ENCODE measurements around the gene RPS6KB1. TPM values are rescaled to one million over a fixed set of nuclear protein-coding genes. Genes with fewer than 3 reads are reported as not detected.
"Not testable (repeated sequence)": the region's sequence is repeated elsewhere in the genome, so short reads cannot be mapped to it uniquely, and the experiment has no call there.

RPS6KB1 gene
- total RNA-seq, 1 donor from 2014 or later, result 23.4 TPM

DNA sequence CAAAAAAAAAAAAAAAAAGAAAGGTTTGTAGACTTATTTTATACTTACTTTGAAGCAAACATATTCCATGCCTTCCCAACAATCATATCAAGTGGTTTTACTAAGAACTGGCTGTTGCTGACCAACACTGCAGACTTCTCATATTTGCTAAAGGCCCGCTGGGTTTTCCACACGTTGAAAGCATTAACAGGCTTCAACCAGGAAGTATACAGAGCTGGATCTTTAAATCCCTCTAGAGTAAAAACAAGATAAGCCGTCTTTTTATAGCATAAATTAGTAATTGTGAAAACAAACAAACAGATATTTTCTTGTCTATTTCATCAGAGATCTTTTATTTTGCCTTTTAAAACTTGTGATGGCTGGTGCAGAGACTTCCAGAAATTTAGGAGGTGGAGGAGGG is 29.3 kb upstream of the RPS6KB1 start:
- ATAC-seq, result peak; percentile 65
- no peak for DNase-seq
- intact Hi-C loops (cut with micrococcal nuclease), result no loop called here

DNA sequence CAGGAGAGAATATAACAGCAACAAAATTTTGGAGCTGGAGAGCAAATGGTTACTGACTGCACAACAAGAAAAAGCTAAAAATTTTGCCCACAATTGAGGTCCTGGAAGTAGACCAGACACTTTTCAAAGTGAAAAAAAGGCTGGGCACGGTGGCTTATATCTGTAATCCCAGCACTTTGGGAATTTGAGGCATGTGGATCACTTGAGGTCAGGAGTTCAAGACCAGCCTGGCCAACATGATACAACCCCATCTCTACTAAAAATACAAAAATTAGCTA is 23.0 kb upstream of the RPS6KB1 start:
- DNase-seq (no peak), ATAC-seq (no peak)
- intact Hi-C loops (cut with micrococcal nuclease), result no loop called here

- DNase-seq, result no peak
- intact Hi-C loops (cut with micrococcal nuclease), result no loop called here
- no peak for ATAC-seq
Measured at GRCh38 chr17:59870482-59870881, 22.4 kb upstream of the RPS6KB1 start.

GRCh38 chr17:59872351-59872750 is 20.6 kb upstream of the RPS6KB1 start:
- DNase-seq, result no peak
- intact Hi-C loops (cut with micrococcal nuclease), result no loop called here
- ATAC-seq, result no peak

- intact Hi-C loops (cut with micrococcal nuclease); DNase-seq: not testable (repeated sequence)
Measured at GRCh38 chr17:59873414-59873813, 19.5 kb upstream of the RPS6KB1 start.

DNA sequence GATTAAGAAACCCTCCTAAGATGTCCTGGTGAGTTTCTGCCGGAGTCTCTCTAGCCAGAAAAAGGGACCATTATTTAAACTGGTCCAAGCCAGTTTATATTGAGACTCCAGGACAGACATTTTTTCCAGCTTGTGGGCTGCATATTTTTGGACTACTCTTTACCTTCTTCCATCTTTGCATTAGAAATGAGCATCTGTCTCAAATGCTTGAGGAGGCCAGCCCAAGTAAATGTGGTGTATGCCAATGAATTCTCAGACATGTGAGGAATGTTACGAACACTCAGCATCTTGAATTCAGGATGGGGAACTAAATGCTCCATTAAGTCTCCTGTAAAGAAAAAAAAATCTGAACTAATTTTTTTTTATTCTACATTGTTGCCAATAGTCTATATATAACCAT is 18.5 kb upstream of the RPS6KB1 start:
- ATAC-seq (no peak), DNase-seq (no peak)
- intact Hi-C loops (cut with micrococcal nuclease), result no loop called here

More at GRCh38 chr17:59873414-59873813, 19.5 kb upstream of the RPS6KB1 start:
- ATAC-seq, result not testable (repeated sequence)

GRCh38 chr17:59876107-59876506 is 16.8 kb upstream of the RPS6KB1 start:
- DNase-seq (no peak), ATAC-seq (no peak)
- intact Hi-C loops (cut with micrococcal nuclease), result no loop called here

GRCh38 chr17:59877965-59878364 is 15.0 kb upstream of the RPS6KB1 start:
- intact Hi-C loops (cut with micrococcal nuclease), result no loop called here
- ATAC-seq, result no peak
- no peak for DNase-seq

- intact Hi-C loops (cut with micrococcal nuclease), result no loop called here
- ATAC-seq (no peak), DNase-seq (no peak)
Measured at GRCh38 chr17:59878624-59879023, 14.3 kb upstream of the RPS6KB1 start.

GRCh38 chr17:59884861-59885260 is 8.1 kb upstream of the RPS6KB1 start:
- no peak for ATAC-seq
- intact Hi-C loops (cut with micrococcal nuclease), result no loop called here
- DNase-seq, result no peak

DNA sequence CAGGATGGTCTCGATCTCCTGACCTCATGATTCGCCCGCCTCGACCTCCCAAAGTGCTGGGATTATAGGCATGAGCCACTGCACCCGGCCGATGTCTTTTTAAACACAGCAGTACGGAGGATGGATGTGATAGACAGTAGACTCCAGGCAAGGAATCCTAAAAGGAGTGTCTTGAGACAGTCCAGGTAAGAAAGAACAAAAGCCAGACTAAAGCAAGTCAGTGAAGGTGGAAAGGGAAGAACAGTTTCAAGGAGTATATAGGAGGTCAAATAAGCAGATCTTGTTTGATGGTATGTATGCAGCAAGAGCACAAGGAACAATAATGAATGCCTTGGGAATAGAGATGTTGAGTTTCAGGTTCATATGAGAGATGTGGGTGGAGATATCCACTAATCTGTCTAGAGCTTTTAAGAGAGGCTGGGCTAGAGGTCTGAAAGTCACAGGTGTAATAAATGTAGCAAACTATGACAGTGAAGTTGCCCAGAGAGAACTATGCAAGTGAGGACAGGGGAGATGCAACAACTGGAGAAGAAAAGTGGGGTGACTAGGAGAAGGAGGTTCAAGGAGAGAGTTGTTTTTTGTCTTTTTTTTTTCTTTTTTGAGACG is 4.7 kb upstream of the RPS6KB1 start:
- no peak for DNase-seq
- intact Hi-C loops (cut with micrococcal nuclease), result no loop called here

DNA sequence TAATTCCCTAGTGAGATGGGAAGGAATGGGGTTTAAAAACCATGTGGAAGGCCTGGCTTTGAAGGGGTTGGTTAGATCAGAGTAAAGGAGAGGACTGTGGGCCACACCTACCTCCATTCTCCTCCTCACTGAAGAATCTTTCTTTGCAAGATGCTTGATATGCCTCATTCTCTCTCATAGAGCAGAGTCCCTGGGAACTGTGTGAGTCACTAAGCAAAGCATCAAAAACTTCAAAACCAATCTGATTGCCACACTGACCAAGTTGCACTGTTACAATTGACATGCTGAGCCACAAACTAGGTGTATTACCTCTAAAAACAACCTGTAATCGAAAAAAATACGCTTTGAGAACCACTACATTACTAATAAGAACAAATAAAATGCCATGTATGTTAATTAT is 2.2 kb upstream of the RPS6KB1 start:
- intact Hi-C loops (cut with micrococcal nuclease), result no loop called here
- ATAC-seq, result no peak

More for the DNA sequence above, 4.7 kb upstream of the RPS6KB1 start:
- no peak for ATAC-seq

DNA sequence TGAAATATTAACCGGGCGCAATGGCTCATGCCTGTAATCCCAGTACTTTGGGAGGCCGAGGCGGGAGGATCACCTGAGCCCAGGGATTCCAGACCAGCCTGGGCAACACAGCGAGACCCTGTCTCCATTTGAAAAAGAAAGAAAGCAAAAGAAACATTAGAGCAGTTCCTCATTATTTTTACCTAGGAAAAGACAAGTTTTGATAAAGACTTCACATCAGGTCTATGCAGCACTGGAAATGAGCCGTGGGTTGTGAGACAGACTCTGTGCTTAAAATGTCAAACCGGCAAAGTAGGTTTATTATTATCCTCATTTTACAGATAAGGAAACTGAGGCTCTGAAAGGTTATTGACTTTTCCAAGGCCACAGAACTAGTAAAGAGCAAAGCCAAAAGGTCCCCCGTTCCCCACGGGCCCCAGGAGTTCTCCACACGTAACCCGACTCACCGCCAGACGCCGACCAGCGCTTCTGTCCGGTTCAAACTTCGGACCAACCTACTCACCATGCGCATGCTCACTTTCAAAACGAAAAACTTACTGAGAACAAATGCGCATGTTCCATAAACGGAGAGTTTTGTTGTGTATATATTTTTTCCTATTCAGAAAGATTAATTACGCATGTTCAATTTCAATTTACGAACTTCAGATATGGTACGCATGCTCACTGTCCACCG is 534 bp upstream of the RPS6KB1 start:
- peak; percentile 69 for ATAC-seq
- intact Hi-C loops (cut with micrococcal nuclease), result no loop called here
- no peak for DNase-seq

More for the DNA sequence above, 2.2 kb upstream of the RPS6KB1 start:
- DNase-seq, result no peak

DNA sequence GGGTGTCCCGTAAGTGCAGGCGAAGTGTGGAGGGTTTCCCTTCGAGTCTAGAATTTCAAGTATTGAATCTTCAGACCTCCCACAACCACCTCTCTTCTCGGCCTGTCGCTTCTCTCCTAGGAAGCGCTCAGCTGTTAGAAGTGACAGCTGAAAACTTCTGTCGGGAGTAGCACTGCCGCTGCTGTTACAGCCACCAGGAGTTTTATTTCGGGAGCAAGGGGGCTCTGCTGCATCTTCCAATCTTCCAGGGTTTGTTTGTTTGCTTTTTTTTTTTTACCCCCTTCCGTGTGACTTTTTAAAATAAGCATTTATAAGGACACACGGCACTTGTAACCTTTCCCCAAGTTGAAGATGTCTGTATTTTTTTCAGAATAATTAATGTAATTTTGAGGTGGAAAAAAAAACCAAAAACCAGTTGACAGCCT is 767 bp downstream of the RPS6KB1 start:
- no peak for DNase-seq
- peak; percentile 5 for ATAC-seq
- intact Hi-C loops (cut with micrococcal nuclease), result no loop called here

GRCh38 chr17:59897090-59897489 is 4.2 kb downstream of the RPS6KB1 start:
- no peak for DNase-seq

GRCh38 chr17:59899099-59899498 is 6.2 kb downstream of the RPS6KB1 start:
- intact Hi-C loops (cut with micrococcal nuclease), result no loop called here
- ATAC-seq, result peak; percentile 56

More at GRCh38 chr17:59897090-59897489, 4.2 kb downstream of the RPS6KB1 start:
- intact Hi-C loops (cut with micrococcal nuclease), result no loop called here
- ATAC-seq, result no peak

DNA sequence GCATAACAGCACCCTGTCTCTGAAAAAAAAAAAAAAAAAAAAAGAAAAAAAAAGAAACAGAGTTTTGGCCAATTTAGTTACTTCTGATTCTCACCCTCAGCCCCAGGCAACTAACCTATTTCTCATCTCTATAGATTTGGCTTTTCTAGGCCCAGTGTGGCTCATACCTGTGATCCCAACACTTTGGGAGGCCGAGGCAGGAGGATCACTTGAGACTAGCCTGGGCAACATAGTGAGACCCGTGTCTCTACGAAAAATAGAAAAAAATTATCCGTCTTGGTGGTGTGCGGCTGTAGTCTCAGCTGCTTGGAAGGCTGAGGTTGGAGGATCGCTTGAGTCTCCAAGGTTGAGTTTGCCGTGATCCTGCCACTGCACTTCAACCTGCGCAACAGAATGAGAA is 8.7 kb downstream of the RPS6KB1 start:
- intact Hi-C loops (cut with micrococcal nuclease), result no loop called here
- no peak for ATAC-seq
- no peak for DNase-seq

More at GRCh38 chr17:59899099-59899498, 6.2 kb downstream of the RPS6KB1 start:
- DNase-seq, result no peak

GRCh38 chr17:59903455-59903854 is 10.5 kb downstream of the RPS6KB1 start:
- intact Hi-C loops (cut with micrococcal nuclease), result no loop called here
- no peak for ATAC-seq
- DNase-seq, result no peak

DNA sequence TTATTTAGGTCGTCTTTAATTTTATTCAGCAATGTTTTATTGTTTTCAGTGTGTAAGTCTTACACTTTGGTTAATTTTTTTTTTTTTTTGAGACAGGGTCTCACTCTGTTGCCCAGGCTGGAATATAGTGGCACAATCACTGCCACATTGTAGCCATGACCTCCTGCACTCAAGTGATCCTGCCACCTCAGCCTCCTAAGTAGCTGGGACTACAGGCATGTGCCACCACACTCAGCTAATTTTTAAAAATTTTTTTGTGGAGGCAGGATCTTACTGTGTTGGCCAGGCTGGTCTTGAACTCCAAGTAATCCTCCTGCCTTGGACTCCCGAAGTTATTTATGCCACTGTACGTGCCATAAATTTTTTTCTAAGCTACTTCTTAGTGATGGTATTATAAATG is 14.5 kb downstream of the RPS6KB1 start:
- intact Hi-C loops (cut with micrococcal nuclease), result no loop called here
- ATAC-seq (no peak), DNase-seq (no peak)

GRCh38 chr17:59914274-59914854 is 21.4 kb downstream of the RPS6KB1 start:
- DNase-seq (no peak), ATAC-seq (peak; percentile 38)
- intact Hi-C loops (cut with micrococcal nuclease), result no loop called here

- no peak for DNase-seq
- intact Hi-C loops (cut with micrococcal nuclease), result no loop called here
Measured at GRCh38 chr17:59916446-59916845, 23.5 kb downstream of the RPS6KB1 start.

More at GRCh38 chr17:59916446-59916845, 23.5 kb downstream of the RPS6KB1 start:
- ATAC-seq, result no peak

Data from left ventricle myocardium superior (tissue), 1 donor.